RPMI7951 (cell line): ENCODE results near the gene STRIP2. TPM values are rescaled to one million over a fixed set of nuclear protein-coding genes. Genes with fewer than 3 reads are reported as not detected.
"Not testable (repeated sequence)": the region's sequence is repeated elsewhere in the genome, so short reads cannot be mapped to it uniquely, and the experiment has no call there.

Experiments used
- DNase-seq: peaks from one replicate; pipeline ENCODE4 v3.0.0-alpha.2; 2012; ENCODE audit warnings: low read depth
- total RNA-seq: library from RNA; depleted of rRNA; stranded (reverse); fragments of >200 nt; shearing (Covaris generic); gene quantifications from 2 replicates; pipeline ENCODE4 v1.2.3, GENCODE V29; 2014

STRIP2 gene
- total RNA-seq, 1 experiment from 2014 or later = 6.4 TPM

GRCh38 chr7:129453510-129454248 is 19.4 kb downstream of the STRIP2 start:
- DNase-seq = no peak

- DNase-seq = no peak
These were observed 20.0 kb downstream of the STRIP2 start for GRCh38 chr7:129454249-129454551.

GRCh38 chr7:129456421-129456820 is 22.2 kb downstream of the STRIP2 start:
- DNase-seq = no peak

- no peak for DNase-seq
These were observed 22.9 kb downstream of the STRIP2 start for GRCh38 chr7:129457101-129457500.

- DNase-seq = no peak
These were observed 23.9 kb downstream of the STRIP2 start for GRCh38 chr7:129458171-129458570.

- no peak for DNase-seq
These were observed 27.6 kb downstream of the STRIP2 start for GRCh38 chr7:129461809-129462208.

- no peak for DNase-seq
These were observed 28.2 kb downstream of the STRIP2 start for GRCh38 chr7:129462420-129462819.

GRCh38 chr7:129464194-129464593 is 30.0 kb downstream of the STRIP2 start:
- no peak for DNase-seq

- no peak for DNase-seq
These were observed 30.8 kb downstream of the STRIP2 start for GRCh38 chr7:129465080-129465479.

GRCh38 chr7:129466796-129467195 is 32.6 kb downstream of the STRIP2 start:
- DNase-seq = no peak

- peak; percentile 9 for DNase-seq
These were observed 33.9 kb downstream of the STRIP2 start for GRCh38 chr7:129468087-129468486.

GRCh38 chr7:129468547-129468946 is 34.3 kb downstream of the STRIP2 start:
- DNase-seq = no peak

GRCh38 chr7:129469930-129470329 is 35.7 kb downstream of the STRIP2 start:
- no peak for DNase-seq

- no peak for DNase-seq
These were observed 36.2 kb downstream of the STRIP2 start for GRCh38 chr7:129470411-129470810.

- DNase-seq = no peak
These were observed 37.2 kb downstream of the STRIP2 start for GRCh38 chr7:129471402-129471827.

GRCh38 chr7:129475931-129476330 is 41.7 kb downstream of the STRIP2 start:
- not testable (repeated sequence) for DNase-seq

GRCh38 chr7:129476398-129476797 is 42.2 kb downstream of the STRIP2 start:
- DNase-seq = not testable (repeated sequence)

GRCh38 chr7:129479831-129480230 is 45.6 kb downstream of the STRIP2 start:
- DNase-seq = no peak

GRCh38 chr7:129480674-129481363 is 46.6 kb downstream of the STRIP2 start:
- no peak for DNase-seq

GRCh38 chr7:129481376-129481775 is 47.1 kb downstream of the STRIP2 start:
- not testable (repeated sequence) for DNase-seq

- no peak for DNase-seq
These were observed 48.5 kb downstream of the STRIP2 start for GRCh38 chr7:129482781-129483180.

- peak; percentile 66 for DNase-seq
These were observed 55.3 kb downstream of the STRIP2 start for GRCh38 chr7:129489491-129489890.

GRCh38 chr7:129492391-129492790 is 58.2 kb downstream of the STRIP2 start:
- no peak for DNase-seq
